ENCODE measurements around the gene PLXDC2.

Gene PLXDC2

DNA sequence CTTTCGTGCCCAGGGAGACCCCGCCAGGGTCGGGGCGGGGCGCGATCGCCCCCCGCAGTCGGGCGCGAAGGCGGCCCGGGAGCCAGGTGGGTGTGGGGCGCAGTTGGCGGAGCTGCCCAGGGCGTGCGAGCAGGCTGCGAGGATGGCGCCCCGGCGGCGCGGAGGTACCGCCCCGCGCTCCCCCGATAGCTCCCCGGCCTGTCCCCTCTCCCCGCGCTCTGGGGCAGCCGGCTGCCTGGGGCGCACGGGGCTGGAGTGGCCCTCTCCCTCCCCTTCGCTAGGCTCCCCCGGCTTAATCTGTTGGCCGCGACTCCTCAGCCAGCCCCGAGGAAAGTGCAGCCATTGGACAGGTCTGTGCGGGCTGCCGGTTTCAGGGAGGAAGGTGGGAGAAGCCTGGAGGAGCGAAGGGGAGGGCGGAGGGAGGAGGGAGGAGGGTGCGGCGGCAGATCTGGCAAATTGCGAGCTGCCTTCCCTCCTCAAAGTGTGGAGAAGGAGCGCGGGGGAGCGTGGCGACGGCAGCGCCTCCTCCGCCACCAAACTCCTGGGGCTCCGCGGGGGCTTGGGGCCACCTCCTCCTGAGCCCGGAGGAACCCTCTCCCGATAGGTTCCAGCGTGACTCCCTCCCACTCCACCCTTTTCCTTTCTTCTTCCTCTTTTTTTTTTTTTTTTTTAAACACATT is 361 bp upstream of the PLXDC2 start:
- DNase-seq (ENCODE audit: low read depth), result no peak

DNA sequence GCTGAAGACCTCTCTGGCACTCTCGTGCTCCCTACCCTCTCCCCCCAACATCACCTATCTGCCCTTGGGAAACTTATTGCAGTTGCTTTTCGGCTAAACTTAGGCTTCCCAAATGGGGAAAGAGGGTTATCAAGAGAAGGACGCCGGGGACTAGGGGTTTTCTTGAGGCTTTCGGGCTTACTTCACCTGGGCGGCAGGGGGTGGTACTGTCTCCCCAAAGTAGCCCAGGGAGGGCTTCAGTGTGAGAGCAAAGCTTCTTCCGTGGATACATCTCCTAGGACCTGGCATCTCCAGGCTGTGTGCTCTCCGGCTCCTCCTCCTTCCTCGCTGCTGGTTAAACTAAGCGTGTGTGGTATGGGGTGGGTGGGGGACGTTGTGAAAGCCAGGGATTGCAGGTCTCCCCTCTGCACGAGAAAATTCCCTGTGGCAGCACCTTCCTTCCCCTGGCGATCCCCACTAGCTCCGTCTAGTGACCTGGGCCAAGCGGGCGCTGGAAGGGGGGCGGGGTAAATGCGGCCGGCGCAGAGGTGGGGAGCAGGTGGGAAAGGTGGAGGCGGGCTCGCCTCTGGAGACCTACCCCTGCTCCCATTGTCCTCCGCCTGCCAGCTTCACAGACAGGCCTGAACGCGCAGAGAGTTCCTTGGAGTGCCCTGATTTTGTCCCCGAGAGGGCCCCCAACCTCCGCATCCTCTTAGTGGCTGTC is 1.1 kb downstream of the PLXDC2 start:
- no peak for DNase-seq (ENCODE audit: low read depth)

- DNase-seq (ENCODE audit: low read depth), result no peak
These were observed 2.6 kb downstream of the PLXDC2 start for GRCh38 chr10:19818876-19819275.

GRCh38 chr10:19819419-19820033 is 3.3 kb downstream of the PLXDC2 start:
- no peak for DNase-seq (ENCODE audit: low read depth)

DNA sequence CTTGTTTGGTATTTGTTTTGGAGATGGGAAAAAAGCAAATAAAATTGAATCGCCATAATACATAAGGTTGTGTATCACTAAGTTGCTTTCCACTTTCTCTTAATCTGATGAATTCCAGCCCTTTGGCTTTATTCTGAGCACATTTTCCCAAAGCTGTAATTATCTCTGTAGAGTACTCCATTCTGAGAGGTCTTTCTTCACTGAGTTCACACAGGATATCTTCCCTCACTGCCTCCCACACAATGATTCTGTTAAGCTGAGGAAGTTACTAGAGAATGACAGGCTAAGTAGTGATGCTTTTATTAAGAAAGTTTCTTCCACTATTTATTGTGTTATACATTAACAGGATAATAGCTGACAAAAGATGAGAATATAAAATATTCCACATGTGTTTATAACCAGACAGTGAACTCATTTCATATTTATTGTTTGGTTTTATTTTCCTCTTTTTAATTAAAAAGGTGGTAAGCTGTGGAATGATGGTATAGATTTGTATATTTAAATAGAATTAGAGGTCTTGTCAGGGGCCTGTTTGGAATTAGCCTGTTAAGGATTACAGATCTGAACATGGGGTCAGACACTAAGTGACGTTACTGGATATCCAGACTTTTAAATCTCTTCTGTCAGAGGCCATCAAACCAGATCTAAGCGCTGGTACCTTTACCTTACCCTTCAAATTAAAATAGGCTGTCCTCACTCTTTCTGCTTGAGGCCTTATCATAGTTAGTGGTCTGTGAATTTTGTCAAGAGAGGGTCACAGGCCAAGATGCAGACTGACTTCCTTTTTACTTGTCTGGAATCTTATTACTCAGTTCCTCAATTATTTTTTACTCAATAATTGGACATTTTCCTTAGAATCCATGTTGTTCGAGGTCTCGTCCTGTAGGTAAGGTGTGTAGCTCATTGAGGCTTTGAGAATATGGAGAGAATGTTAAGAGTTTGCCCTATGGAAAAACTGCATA is 8.4 kb downstream of the PLXDC2 start:
- DNase-seq (ENCODE audit: low read depth), result no peak

GRCh38 chr10:19825700-19826099 is 9.5 kb downstream of the PLXDC2 start:
- no peak for DNase-seq (ENCODE audit: low read depth)

DNA sequence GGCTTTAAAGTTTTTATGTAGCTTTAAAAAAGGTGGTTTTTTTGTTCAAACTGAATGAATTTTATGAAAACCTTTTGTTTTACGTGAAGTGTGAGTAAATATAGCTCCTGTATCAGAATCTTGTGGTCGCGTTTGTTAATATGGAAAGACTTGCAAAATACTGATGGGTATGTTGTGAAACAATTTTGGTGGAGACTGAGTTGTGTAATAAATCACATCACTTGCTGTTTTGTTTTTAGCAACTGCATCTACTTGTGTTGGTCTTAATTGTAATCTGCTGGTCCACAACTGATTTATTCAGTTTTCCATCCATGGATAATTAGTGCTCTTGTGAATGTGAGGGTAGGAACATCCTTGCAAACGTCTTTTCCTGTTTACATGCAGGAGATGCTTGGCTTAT is 10.5 kb downstream of the PLXDC2 start:
- no peak for DNase-seq (ENCODE audit: low read depth)

GRCh38 chr10:19828278-19829049 is 12.2 kb downstream of the PLXDC2 start:
- no peak for DNase-seq (ENCODE audit: low read depth)

DNA sequence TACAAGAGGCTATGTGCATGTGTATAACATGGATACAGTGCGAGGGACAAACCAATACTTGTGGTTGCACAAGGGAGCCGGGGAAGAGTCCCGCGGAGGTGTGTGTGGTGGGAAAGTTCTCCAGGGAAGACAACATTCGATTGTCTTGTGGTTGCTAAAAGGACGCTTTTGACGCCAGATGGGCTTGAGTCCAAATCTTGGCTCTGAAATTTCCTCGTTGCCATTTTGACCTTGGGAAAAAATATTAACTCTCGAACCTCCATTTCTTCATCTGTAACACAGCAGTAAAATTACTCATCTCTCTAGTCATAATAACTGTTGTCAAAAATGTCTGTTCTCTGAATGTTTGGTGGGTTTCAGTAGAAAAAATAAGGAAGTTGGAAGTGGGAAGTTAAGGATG is 16.5 kb downstream of the PLXDC2 start:
- DNase-seq (ENCODE audit: low read depth), result no peak

DNA sequence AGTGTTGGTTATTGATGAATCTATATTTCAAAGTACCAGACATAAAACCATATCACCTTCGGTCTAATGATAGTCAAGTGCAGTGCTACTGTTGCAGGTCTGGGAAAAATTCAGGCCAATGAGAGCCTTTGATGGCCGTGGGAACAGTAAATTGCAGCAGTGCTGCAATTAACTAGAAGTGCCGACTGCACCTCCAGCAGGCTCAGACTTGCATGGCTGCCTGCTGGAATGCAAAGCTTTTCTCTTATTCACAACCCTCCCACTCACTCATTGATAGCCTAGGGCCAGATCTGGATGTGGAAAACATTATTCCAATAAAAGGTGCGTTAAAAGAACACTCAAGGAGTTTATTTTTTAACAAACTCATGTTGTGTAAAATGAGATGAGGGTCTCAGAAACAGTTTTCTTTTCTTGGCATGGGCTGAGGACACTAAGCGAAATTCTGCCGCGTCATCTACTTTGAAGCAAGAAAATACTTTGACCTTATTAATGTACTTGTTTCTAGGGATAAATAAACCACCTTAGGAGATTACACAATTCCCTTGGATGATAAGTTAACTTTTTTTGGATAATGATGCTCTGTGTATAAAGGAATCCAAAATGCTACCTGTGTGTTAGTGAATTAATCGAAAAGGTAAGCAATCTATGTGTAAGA is 17.1 kb downstream of the PLXDC2 start:
- DNase-seq (ENCODE audit: low read depth), result no peak

DNA sequence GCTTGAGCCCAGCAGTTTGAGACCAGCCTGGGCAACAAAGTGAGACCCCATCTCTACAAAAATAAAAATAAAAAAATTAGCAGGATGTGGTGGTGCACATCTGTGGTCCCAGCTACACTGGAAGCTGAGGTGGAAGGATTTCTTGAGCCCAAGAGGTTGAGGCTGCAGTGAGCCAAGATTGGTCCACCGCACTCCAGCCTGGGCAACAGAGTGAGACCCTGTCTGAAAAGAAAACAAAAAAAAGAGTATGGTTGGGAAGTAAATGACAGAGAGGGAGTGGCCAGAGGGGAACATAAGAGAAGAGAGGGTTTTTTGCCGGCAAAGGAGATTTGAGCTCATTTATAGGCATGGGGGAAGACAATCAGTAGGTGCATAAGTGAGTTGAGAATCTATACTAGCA is 19.7 kb downstream of the PLXDC2 start:
- DNase-seq (ENCODE audit: low read depth), result no peak

DNA sequence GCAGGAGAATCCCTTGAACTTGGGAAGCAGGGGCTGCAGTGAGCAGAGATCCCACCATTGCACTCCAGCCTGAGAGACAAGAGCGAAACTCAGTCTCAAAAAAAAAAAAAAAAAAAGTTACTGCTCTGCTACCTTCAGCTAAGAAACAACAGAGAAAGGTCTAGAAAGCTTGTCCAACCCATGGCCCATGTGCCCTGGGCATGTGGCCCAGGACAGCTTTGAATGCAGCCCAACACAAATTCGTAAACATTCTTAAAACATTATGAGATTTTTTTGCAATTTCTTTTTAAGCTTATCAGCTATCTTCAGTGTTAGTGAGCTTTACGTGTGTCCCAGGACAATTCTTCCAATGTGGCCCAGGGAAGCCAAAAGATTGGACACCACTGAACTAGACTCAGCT is 22.9 kb downstream of the PLXDC2 start:
- no peak for DNase-seq (ENCODE audit: low read depth)

- DNase-seq (ENCODE audit: low read depth), result no peak
These were observed 23.3 kb downstream of the PLXDC2 start for GRCh38 chr10:19839552-19839951.

- no peak for DNase-seq (ENCODE audit: low read depth)
These were observed 24.5 kb downstream of the PLXDC2 start for GRCh38 chr10:19840776-19841175.

- DNase-seq (ENCODE audit: low read depth), result no peak
These were observed 27.3 kb downstream of the PLXDC2 start for GRCh38 chr10:19843487-19843886.

GRCh38 chr10:19845503-19846368 is 29.5 kb downstream of the PLXDC2 start:
- DNase-seq (ENCODE audit: low read depth), result no peak

DNA sequence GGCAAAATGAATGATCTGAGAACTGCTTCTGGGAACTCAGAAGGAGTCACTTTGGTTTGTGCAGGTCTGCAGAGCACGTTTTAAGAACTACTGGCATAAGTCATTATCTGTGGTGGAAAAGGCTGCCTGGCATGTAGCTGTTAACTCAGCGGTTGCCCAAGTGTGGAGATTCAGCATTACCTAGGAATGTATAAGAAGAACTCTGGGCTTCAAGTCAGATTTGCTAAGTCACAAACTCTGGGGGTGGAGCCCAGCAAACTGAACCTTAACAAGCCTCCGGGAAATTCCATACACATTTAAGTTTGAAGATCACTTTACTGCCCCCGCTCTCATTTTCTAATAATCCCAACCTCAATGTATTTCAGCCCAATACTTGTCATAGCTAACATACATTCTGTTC is 31.1 kb downstream of the PLXDC2 start:
- no peak for DNase-seq (ENCODE audit: low read depth)

DNA sequence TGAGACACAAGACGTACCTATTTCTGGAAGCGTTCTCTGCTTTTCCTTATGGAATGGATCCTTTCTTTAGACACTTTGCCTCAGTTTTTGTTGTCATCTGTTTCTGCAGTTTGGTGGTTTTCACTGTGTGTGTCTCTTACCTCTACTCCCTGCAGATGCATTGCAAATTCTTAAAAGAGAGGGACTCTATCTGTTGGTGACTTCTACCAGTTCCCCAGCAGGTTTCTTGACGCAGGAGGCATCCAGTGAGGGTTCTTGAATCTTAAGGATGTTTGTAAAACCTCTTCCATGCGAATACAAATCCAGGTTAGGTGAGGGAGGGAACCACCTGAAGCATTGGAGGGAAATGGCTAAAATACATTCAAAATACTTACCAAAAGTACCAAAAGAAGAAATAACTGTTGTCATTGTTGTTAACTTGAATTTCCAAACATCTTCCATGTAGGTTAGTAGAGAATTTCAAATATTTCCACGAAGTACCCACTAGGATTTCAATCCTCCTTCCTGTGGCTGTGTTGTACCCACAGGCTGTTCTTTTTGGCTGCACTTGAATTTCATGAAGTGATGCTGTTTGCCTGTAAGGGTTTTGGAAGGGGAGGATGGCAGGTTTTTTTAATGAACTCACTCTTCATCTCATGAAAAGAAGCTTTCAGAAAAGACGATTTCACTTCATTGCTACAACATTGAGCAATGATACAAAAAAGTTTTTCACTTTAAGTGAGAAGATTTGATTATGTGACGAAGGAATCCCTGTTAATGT is 32.2 kb downstream of the PLXDC2 start:
- no peak for DNase-seq (ENCODE audit: low read depth)

DNA sequence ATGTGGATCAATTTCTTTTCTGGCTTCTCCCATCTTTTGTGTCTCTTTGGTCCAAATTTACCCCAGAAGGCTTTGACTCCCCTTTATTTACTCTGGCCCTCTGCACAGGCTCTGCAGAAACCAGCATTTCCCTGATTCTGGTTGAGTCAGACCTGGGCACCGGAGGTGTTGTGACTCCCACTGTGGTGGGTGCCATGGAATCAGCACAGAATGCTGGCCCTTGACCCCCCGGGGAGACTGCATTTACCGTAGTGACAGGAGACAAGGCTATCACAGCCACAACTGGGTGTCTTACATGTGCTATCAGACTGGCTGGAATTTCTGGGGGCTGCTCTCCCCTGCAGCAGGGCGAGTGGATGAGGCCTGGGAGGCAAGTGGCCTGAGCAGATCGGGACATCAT is 37.6 kb downstream of the PLXDC2 start:
- no peak for DNase-seq (ENCODE audit: low read depth)

Measured in T follicular helper cell (primary cell).